Stimulated activated CD4-positive, alpha-beta T cell treated with anti-CD3 and anti-CD28 coated beads, Interleukin-1b, Interleukin-23, amount 100 ng/mL, for 48 hours (primary cell): Measurements from ENCODE around the gene ZNF536.
"Not testable (repeated sequence)": the region's sequence is repeated elsewhere in the genome, so short reads cannot be mapped to it uniquely, and the experiment has no call there.

Experiments used
- DNase-seq: peaks from one replicate; pipeline ENCODE4 v3.0.0-alpha.2; 2020

ZNF536 gene

GRCh38 chr19:30420881-30421280 is 48.7 kb downstream of the ZNF536 start:
- DNase-seq = no peak

- no peak for DNase-seq
Observed at GRCh38 chr19:30421571-30421970, 49.4 kb downstream of the ZNF536 start.

GRCh38 chr19:30423481-30423880 is 51.3 kb downstream of the ZNF536 start:
- DNase-seq = no peak

GRCh38 chr19:30425885-30426838 is 54.0 kb downstream of the ZNF536 start:
- DNase-seq = no peak

DNA sequence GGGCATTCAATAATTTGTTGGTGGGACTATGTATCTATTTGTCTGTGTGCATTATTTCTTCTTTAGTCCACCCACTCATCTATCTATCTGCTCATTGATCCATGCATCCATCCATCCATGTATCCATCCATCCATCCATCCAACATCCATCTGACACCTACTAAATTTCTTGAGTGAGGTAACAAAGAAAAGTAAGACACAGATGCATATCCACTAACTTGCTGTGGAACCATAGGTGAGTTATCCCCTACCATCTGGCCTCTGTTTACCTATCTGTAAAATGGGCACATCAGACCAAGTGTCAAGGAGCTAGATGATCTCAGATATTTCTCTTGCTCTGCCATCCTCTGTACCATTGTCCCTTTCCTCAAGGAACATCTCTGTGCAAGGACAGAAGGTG is 54.7 kb downstream of the ZNF536 start:
- no peak for DNase-seq

GRCh38 chr19:30428092-30428680 is 56.0 kb downstream of the ZNF536 start:
- DNase-seq = no peak

GRCh38 chr19:30428844-30429243 is 56.7 kb downstream of the ZNF536 start:
- DNase-seq = no peak

GRCh38 chr19:30430206-30430734 is 58.1 kb downstream of the ZNF536 start:
- no peak for DNase-seq

- no peak for DNase-seq
Observed at GRCh38 chr19:30431591-30431990, 59.4 kb downstream of the ZNF536 start.

DNA sequence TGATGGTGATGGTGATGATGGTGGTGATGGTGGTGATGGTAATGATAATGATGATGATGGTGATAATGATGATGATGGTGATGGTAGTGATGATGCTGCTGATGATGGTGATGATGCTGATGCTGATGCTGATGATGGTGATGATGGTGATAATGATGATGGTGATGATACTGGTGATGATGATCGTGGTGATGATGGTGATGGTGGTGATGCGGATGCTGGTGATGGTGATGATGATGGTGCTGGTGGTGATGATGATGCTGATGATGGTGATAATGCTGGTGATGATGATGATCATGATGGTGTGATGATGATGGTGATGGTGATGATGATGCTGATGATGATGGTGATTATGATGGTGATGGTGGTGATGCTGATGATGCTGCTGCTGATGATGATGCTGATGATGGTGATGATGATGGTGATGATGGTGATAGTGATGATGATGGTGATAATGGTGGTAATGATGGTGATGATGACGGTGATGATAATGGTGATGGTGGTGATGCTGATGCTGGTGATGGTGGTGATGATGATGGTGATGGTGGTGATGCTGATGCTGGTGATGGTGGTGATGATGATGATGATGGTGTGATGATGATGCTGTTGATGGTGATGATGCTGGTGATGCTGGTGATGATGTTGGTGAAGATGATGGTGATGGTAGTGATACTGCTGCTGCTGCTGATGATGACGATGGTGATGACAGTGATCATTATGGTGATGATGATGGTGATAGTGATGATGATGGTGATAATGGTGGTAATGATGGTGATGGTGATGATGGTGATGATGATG is 62.8 kb downstream of the ZNF536 start:
- DNase-seq = no peak

DNA sequence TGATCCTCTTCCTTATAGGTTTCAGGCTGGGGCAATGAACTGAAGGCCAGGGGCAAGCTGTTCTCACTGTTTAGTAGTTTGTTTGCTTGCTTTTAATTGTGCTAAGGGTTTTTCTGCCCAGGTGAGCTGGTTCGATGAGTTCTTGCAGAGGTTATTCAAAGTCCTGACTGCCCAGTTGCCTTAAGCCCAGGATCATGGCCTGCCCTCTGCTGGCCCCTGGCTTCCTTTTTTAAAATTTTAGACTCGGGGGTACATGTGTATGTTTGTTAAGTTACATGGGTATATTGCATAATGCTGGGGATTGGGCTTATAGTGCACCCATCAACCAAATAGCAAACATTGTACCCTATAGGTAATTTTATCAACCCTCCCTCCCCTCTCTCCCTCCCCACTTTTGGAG is 65.7 kb downstream of the ZNF536 start:
- no peak for DNase-seq

- no peak for DNase-seq
Observed at GRCh38 chr19:30439310-30439709, 67.1 kb downstream of the ZNF536 start.

DNA sequence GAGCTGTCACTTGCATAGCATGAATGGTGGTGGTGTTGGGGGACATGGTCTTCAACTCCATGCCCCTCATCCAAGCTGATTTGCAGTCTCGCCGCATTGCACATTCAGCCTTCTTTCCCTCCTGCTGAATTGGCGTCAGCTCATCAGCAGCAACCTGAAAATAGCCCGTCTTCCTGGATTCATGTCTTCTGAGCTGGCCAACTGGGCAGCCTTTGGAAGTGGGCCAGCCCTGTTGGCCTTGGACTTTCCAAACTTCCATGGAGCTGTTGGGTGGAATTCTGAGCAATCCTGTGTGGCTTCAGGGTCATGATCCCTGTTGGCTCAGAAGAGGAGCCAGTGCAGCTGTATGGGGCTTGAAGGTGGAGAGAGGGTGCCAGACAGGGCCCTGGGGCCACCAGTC is 68.8 kb downstream of the ZNF536 start:
- no peak for DNase-seq

- DNase-seq = no peak
Observed at GRCh38 chr19:30442674-30443073, 70.5 kb downstream of the ZNF536 start.

- DNase-seq = no peak
Observed at GRCh38 chr19:30443531-30444252, 71.5 kb downstream of the ZNF536 start.

DNA sequence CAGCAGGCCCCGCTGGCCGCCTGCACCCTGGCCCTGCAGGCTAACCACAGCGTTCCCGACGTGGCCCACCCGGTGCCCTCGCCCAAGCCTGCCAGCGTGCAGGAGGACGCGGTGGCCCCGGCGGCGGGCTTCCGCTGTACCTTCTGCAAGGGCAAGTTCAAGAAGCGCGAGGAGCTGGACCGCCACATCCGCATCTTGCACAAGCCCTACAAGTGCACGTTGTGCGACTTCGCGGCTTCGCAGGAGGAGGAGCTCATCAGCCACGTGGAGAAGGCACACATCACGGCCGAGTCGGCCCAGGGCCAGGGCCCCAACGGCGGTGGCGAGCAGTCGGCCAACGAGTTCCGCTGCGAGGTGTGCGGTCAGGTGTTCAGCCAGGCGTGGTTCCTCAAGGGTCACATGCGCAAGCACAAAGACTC is 72.1 kb downstream of the ZNF536 start:
- DNase-seq = no peak

DNA sequence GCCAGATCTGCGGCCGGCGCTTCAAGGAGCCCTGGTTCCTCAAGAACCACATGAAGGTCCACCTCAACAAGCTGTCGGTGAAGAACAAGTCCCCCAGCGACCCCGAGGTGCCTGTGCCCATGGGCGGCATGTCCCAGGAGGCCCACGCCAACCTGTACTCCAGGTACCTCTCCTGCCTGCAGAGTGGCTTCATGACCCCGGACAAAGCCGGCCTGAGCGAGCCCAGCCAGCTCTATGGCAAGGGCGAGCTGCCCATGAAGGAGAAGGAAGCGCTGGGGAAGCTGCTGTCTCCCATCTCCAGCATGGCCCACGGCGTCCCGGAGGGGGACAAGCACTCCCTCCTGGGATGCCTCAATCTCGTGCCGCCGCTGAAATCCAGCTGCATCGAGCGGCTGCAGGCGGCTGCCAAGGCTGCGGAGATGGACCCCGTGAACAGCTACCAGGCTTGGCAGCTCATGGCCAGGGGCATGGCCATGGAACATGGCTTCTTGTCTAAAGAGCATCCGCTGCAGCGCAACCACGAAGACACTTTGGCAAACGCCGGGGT is 72.6 kb downstream of the ZNF536 start:
- DNase-seq = no peak

- no peak for DNase-seq
Observed at GRCh38 chr19:30445385-30445784, 73.2 kb downstream of the ZNF536 start.

DNA sequence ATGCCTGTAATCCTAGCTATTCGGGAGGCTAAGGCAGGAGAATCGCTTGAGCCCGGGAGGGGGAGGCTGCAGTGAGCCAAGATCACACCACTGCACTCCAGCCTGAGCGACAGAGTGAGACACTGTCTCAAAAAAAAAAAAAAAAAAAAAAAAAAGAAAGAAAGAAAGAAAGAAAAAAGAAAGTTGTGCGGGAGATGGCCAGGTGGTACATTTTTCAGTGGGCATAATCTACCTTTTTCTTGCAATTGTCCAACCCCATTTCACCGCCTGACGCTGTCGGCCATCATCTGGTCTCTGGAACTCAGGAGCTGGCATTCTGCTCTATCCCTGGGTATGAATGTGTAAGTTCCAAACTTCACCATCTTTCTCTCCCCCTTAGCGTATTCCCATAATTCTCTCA is 73.9 kb downstream of the ZNF536 start:
- DNase-seq = not testable (repeated sequence)

DNA sequence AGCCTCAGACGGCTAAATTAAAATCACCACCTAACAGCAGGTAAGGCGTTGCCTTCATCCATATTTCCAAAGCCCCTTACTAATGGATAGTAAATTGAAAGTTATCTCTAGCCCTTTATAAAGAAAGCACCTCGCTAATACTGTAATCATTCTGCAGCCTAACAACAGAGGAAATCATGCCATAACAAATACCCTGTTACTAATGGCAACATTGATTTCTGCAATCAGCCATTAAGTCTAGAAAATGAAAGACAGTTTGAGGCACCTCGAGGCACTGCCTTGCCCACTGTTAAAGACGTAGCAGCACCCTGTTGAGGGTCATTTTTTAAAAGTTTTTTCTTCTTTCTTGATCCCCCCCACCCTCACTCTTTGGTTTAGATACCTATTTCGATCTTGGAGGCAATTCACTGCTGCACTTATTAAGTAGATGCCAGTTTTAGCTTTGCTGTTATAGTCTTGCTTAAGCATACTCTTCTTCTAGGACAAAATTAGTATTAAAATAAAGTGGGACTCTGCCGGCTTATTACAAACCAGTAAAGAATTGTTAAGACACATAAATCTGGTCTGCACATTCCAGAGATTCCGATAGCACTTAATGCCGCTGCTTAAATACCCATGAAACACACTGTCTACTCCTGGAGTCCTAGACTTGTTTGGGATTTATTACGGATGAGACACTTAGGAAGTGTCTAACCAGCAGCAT is 74.8 kb downstream of the ZNF536 start:
- DNase-seq = no peak

GRCh38 chr19:30447553-30447870 is 75.3 kb downstream of the ZNF536 start:
- no peak for DNase-seq
